SK-N-SH (cell line): ENCODE data around the gene STX19. TPM values are rescaled to one million over a fixed set of nuclear protein-coding genes. Genes with fewer than 3 reads are reported as not detected.

Source experiments
- CTCF ChIA-PET: fragments of 300-600, 350-600 bp; formaldehyde crosslinking; extraction: SDS; loops from one replicate; lab custom pipeline; 2021; lab: Yijun Ruan, JAX
- POLR2A ChIA-PET: fragments of 350-600 bp; sonication (Branson Sonifier 250); formaldehyde crosslinking; extraction: SDS; loops from one replicate; lab custom pipeline; 2020; ENCODE audit warnings: antibody characterized with exemption, inconsistent platforms; lab: Yijun Ruan, JAX
- DNase-seq: peaks from one replicate; pipeline ENCODE4 v3.0.0; 2012
- H2AFZ ChIP-seq: fragments of 200-600 bp; sonication (generic); 2 replicates; pipeline ENCODE4 v1.8.1; 2016; ENCODE audit warnings: antibody characterized with exemption, mild to moderate bottlenecking, low read depth
- H3F3A ChIP-seq: fragments of 200-600 bp; sonication (generic); replicated peaks from 2 replicates; pipeline ENCODE3; 2016; ENCODE audit warnings: antibody characterized with exemption, mild to moderate bottlenecking; ENCODE audit not compliant: insufficient read depth
- H3K27ac ChIP-seq, 2 experiments: fragments of 200-500 bp in 1 of 2; fragments of 200-600 bp in 1 of 2; sonication (Bioruptor generic) in 1 of 2; sonication (generic), shearing (Covaris generic) in 1 of 2; 2 replicates each; pipeline versions ENCODE4 v1.5.1 to v1.6.1; 2014 to 2016; ENCODE audit warnings: low read depth in 2 of 2, inconsistent platforms in 1 of 2, low read length in 1 of 2, mild to moderate bottlenecking in 1 of 2, mixed read lengths in 1 of 2
- H3K27me3 ChIP-seq: fragments of 200-600 bp; sonication (generic), shearing (Covaris generic); 2 replicates; pipeline ENCODE4 v1.6.1; 2016; ENCODE audit warnings: mixed run types; ENCODE audit not compliant: insufficient read depth
- H3K36me3 ChIP-seq, 2 experiments: fragments of 200-500 bp in 1 of 2; fragments of 200-600 bp in 1 of 2; sonication (Bioruptor generic) in 1 of 2; sonication (generic) in 1 of 2; replicated peaks in 1 of 2; 2 replicates each; pipeline versions ENCODE3 to v1.5.1; 2014 to 2016; ENCODE audit warnings: low read length in 1 of 2, mild to moderate bottlenecking in 1 of 2; ENCODE audit not compliant: insufficient read depth in 2 of 2, control insufficient read depth in 1 of 2
- H3K4me1 ChIP-seq, 2 experiments: fragments of 200-500 bp in 1 of 2; fragments of 200-600 bp in 1 of 2; sonication (Bioruptor generic) in 1 of 2; sonication (generic), shearing (Covaris generic) in 1 of 2; 2 replicates each; pipeline versions ENCODE4 v1.5.1 to v1.6.1; 2014 to 2016; ENCODE audit warnings: low read depth in 1 of 2, low read length in 1 of 2, mixed run types in 1 of 2; ENCODE audit not compliant: insufficient read depth in 2 of 2, control insufficient read depth in 1 of 2
- H3K4me2 ChIP-seq: fragments of 200-600 bp; sonication (generic), shearing (Covaris generic); 2 replicates; pipeline ENCODE4 v1.6.1; 2017; ENCODE audit warnings: mixed run types
- H3K4me3 ChIP-seq, 2 experiments: fragments of 200-500 bp in 1 of 2; fragments of 200-600 bp in 1 of 2; sonication (Bioruptor generic) in 1 of 2; sonication (generic), shearing (Covaris generic) in 1 of 2; 2 replicates each; pipeline versions ENCODE4 v1.5.1 to v1.8.1; 2014 to 2016; ENCODE audit warnings: low read depth in 2 of 2, inconsistent platforms in 1 of 2, low read length in 1 of 2, mild to moderate bottlenecking in 1 of 2, mixed read lengths in 1 of 2, moderate library complexity in 1 of 2
- H3K79me2 ChIP-seq: fragments of 200-600 bp; sonication (generic); 2 replicates; pipeline ENCODE4 v1.8.1; 2017; ENCODE audit warnings: mild to moderate bottlenecking; ENCODE audit not compliant: insufficient read depth
- H3K9ac ChIP-seq: fragments of 200-600 bp; sonication (generic); 2 replicates; pipeline ENCODE4 v1.6.1; 2017; ENCODE audit warnings: mixed run types
- H3K9me2 ChIP-seq: fragments of 200-600 bp; sonication (generic); 2 replicates; pipeline ENCODE4 v1.6.1; 2017; ENCODE audit warnings: mixed run types
- H3K9me3 ChIP-seq: fragments of 200-600 bp; sonication (generic); 2 replicates; pipeline ENCODE4 v1.6.1; 2017; ENCODE audit warnings: mixed run types, mild to moderate bottlenecking, moderate library complexity
- H4K20me1 ChIP-seq: fragments of 200-600 bp; sonication (generic); 2 replicates; pipeline ENCODE4 v1.6.1; 2017; ENCODE audit warnings: mild to moderate bottlenecking, mixed run types; ENCODE audit not compliant: insufficient read depth
- EP300 ChIP-seq, 2 experiments: IDR thresholded peaks; 2 replicates each; pipeline versions ENCODE4 v1.4.0 to v1.6.1; 2012; ENCODE audit warnings: borderline replicate concordance in 1 of 2, low read depth in 1 of 2, low read length in 1 of 2
- FOSL2 ChIP-seq: IDR thresholded peaks from 2 replicates; pipeline ENCODE4 v1.4.0; 2012; ENCODE audit warnings: low read depth, mild to moderate bottlenecking, moderate library complexity, borderline replicate concordance
- FOXJ3 ChIP-seq: sonication (generic); formaldehyde crosslinking; IDR thresholded peaks from 2 replicates; pipeline ENCODE4 v1.5.1; 2020; ENCODE audit warnings: mild to moderate bottlenecking, missing genetic modification reagents
- GATA2 ChIP-seq: sonication (generic); formaldehyde crosslinking; IDR thresholded peaks from 2 replicates; pipeline ENCODE4 v1.5.0; 2020; ENCODE audit warnings: mild to moderate bottlenecking, missing genetic modification reagents
- NRF1 ChIP-seq: IDR thresholded peaks from 2 replicates; pipeline ENCODE4 v1.6.1; 2012; ENCODE audit warnings: low read depth, mild to moderate bottlenecking, low read length
- RAD21 ChIP-seq: IDR thresholded peaks from 2 replicates; pipeline ENCODE4 v1.6.1; 2012; ENCODE audit warnings: mild to moderate bottlenecking, low read length
- RCOR1 ChIP-seq: fragments of 150-350 bp; IDR thresholded peaks from 2 replicates; pipeline ENCODE4 v1.6.1; 2017; ENCODE audit warnings: antibody characterized with exemption, low read length
- SMC3 ChIP-seq: IDR thresholded peaks from 2 replicates; pipeline ENCODE4 v1.6.1; 2012; ENCODE audit warnings: low read depth, low read length, improper control_type of control experiment
- TAF1 ChIP-seq: IDR thresholded peaks from 2 replicates; pipeline ENCODE4 v1.6.1; 2012; ENCODE audit warnings: low read depth, mild to moderate bottlenecking, low read length, moderate library complexity, borderline replicate concordance
- TCF12 ChIP-seq: IDR thresholded peaks from 2 replicates; pipeline ENCODE4 v1.4.0; 2012
- WGBS: methylation state at CpG from one replicate; pipeline ENCODE4 v1.1.6; 2017; ENCODE audit warnings: low lambda C conversion rate; 5-methylcytosine and 5-hydroxymethylcytosine counted together
- polyA plus RNA-seq, 3 experiments: library from polyadenylated mRNA; depleted of rRNA; stranded (reverse); fragments of >200 nt; gene quantifications; 2 replicates each; pipeline ENCODE4 v1.2.3, GENCODE V29; 2012
- TF ChIP-seq, protein P1 (sequence below): IDR thresholded peaks from 2 replicates; pipeline ENCODE4; 2012
- TF ChIP-seq, protein P2 (sequence below): IDR thresholded peaks from 2 replicates; pipeline ENCODE4 v1.4.0; 2012; ENCODE audit warnings: low read depth, borderline replicate concordance
- TF ChIP-seq, protein P3 (sequence below): IDR thresholded peaks from 2 replicates; pipeline ENCODE4 v1.6.1; 2012; ENCODE audit warnings: mild to moderate bottlenecking, low read depth, low read length, moderate library complexity
- TF ChIP-seq, protein P4 (sequence below): IDR thresholded peaks from 2 replicates; pipeline ENCODE4 v1.4.0; 2012; ENCODE audit warnings: low read depth

STX19 gene
- polyA plus RNA-seq, 1 of the 3 experiments (the other 2 are of a cell fraction): not detected

DNA sequence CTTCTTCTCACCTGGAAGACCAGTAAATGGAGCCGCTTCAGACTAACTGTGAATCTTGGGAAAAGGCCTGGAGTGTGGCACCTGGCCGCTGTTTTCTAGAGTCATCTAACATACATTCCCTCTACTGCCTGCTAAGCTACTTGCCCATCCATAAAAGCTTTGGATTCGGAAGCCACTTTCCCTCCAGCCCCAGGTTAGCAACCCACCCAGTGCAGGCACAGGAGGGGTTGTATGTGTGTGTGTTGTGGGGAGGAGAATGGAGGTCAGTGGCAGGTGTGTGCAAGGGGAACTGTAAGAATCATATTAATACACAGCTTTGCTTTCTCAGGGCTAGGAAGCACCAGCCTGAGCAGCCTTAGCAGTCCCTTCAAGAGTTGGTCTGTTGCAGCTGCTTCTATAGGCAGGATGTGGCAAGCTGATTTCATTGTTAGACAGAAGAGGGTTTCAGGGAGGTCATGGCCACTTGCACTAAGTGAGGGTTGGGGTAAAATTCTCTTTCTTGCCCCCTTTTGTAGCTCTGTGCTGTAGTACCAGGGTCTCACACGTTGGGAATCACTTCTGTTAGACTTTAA, 43.4 kb upstream of the STX19 start:
- Histone ChIP-seq H3K27me3 (no peaks in the 10 kb centered on the region), H4K20me1 (no peaks in the 10 kb centered on the region), H3K4me2 (no peak overlapping the region), H3K4me3 (no peak overlapping the region), H2AFZ (no peak overlapping the region), H3K79me2 (peaks cover 20% of the 10 kb centered on the region; the same call in 1 of the 2 replicates), H3F3A (peaks cover 5% of the 10 kb centered on the region), H3K9me2 (no peaks in the 10 kb centered on the region), H3K36me3 (peaks cover 10 to 20% of the 10 kb centered on the region in 2 experiments), H3K27ac (no peak overlapping the region), H3K4me1 (no peaks in the 10 kb centered on the region), H3K9ac (no peak overlapping the region), H3K9me3 (no peaks in the 10 kb centered on the region)
- ChIA-PET POLR2A (no interaction called here), CTCF (interaction anchor here (0.8 to 3.2 kb wide), 3 partner anchors 10 to 264 kb away, joined by 3 to 22 read pairs (median 6); no protein-coding TSS in a partner anchor)
- DNase-seq: no peak
- TF ChIP-seq GATA2: no peak
- TF ChIP-seq, protein P1, sequence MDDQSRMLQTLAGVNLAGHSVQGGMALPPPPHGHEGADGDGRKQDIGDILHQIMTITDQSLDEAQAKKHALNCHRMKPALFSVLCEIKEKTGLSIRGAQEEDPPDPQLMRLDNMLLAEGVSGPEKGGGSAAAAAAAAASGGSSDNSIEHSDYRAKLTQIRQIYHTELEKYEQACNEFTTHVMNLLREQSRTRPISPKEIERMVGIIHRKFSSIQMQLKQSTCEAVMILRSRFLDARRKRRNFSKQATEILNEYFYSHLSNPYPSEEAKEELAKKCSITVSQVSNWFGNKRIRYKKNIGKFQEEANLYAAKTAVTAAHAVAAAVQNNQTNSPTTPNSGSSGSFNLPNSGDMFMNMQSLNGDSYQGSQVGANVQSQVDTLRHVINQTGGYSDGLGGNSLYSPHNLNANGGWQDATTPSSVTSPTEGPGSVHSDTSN: no peak
- no peak for TF ChIP-seq RCOR1
- 93% methylated on average over 4 of the region's 4 CpGs for WGBS

DNA sequence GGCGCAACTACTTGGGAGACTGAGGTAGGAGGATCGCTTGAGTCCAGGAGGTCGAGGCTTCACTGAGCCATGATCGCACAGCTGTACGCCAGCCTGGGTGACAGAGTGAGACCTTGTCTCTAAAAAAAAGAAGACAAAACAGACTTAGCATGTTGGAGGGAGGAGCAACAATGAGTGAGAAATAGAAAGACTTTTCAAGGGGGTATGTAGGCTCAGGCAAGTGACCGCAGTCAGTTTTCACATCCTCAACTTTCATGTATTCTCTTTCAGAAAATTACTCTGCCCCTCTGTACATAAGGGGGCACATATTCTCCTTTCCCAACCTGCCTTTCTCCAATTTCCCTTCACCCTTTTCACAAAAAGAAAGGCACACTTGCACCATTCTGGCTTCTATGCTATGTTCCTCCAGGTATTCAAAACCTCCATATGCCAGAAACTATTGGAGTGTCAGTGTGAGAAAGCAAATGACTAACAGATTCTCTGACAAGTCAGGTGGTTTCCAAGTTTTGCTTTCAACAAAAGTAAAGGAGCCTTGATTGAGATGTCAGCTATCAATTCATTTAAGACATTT, 42.0 kb upstream of the STX19 start:
- no peaks in the 10 kb centered on the region for H4K20me1 ChIP-seq
- no peaks in the 10 kb centered on the region for H3F3A ChIP-seq
- H3K4me1 ChIP-seq: no peaks in the 10 kb centered on the region
- DNase-seq: no peak
- POLR2A ChIA-PET: no interaction called here
- H2AFZ ChIP-seq: no peak overlapping the region
- no peak overlapping the region for H3K4me3 ChIP-seq
- TF ChIP-seq FOXJ3 (CRISPR knock-in tag) (no peak), EP300 (IDR thresholded peaks at IDR 0.05; ENCODE audit: borderline replicate concordance in 1 of 2, low read depth in 1 of 2, low read length in 1 of 2) (no peak), TCF12 (no peak), TAF1 (no peak), FOSL2 (no peak), SMC3 (no peak), NRF1 (no peak), RAD21 (no peak)
- TF ChIP-seq, protein P2, sequence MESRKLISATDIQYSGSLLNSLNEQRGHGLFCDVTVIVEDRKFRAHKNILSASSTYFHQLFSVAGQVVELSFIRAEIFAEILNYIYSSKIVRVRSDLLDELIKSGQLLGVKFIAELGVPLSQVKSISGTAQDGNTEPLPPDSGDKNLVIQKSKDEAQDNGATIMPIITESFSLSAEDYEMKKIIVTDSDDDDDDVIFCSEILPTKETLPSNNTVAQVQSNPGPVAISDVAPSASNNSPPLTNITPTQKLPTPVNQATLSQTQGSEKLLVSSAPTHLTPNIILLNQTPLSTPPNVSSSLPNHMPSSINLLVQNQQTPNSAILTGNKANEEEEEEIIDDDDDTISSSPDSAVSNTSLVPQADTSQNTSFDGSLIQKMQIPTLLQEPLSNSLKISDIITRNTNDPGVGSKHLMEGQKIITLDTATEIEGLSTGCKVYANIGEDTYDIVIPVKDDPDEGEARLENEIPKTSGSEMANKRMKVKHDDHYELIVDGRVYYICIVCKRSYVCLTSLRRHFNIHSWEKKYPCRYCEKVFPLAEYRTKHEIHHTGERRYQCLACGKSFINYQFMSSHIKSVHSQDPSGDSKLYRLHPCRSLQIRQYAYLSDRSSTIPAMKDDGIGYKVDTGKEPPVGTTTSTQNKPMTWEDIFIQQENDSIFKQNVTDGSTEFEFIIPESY: no peak
- TF ChIP-seq, protein P3, sequence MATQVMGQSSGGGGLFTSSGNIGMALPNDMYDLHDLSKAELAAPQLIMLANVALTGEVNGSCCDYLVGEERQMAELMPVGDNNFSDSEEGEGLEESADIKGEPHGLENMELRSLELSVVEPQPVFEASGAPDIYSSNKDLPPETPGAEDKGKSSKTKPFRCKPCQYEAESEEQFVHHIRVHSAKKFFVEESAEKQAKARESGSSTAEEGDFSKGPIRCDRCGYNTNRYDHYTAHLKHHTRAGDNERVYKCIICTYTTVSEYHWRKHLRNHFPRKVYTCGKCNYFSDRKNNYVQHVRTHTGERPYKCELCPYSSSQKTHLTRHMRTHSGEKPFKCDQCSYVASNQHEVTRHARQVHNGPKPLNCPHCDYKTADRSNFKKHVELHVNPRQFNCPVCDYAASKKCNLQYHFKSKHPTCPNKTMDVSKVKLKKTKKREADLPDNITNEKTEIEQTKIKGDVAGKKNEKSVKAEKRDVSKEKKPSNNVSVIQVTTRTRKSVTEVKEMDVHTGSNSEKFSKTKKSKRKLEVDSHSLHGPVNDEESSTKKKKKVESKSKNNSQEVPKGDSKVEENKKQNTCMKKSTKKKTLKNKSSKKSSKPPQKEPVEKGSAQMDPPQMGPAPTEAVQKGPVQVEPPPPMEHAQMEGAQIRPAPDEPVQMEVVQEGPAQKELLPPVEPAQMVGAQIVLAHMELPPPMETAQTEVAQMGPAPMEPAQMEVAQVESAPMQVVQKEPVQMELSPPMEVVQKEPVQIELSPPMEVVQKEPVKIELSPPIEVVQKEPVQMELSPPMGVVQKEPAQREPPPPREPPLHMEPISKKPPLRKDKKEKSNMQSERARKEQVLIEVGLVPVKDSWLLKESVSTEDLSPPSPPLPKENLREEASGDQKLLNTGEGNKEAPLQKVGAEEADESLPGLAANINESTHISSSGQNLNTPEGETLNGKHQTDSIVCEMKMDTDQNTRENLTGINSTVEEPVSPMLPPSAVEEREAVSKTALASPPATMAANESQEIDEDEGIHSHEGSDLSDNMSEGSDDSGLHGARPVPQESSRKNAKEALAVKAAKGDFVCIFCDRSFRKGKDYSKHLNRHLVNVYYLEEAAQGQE: no peak
- TF ChIP-seq, protein P4, sequence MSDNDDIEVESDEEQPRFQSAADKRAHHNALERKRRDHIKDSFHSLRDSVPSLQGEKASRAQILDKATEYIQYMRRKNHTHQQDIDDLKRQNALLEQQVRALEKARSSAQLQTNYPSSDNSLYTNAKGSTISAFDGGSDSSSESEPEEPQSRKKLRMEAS: no peak
- TF ChIP-seq, protein P1: no peak
- TF ChIP-seq, all 33 proteins: peak for 0
- CTCF ChIA-PET: interaction anchor here (0.9 to 3.2 kb wide), 17 partner anchors 9 to 106 kb away, joined by 3 to 22 read pairs (median 6); no protein-coding TSS in a partner anchor
- Histone ChIP-seq H3K9ac (no peak overlapping the region), H3K79me2 (peaks cover 16% of the 10 kb centered on the region; the same call in 1 of the 2 replicates), H3K36me3 (peaks cover 10 to 25% of the 10 kb centered on the region in 2 experiments), H3K9me2 (no peaks in the 10 kb centered on the region), H3K27me3 (no peaks in the 10 kb centered on the region), H3K4me2 (no peak overlapping the region), H3K27ac (no peak overlapping the region), H3K9me3 (no peaks in the 10 kb centered on the region)
- 93% methylated on average over 6 of the region's 6 CpGs for WGBS
